Left hindlimb (tissue), 1 donor: ENCODE measurements around the gene ACVRL1.

ENCODE experiments used
- DNase-seq: peaks from one replicate; pipeline ENCODE4 v3.0.0-alpha.2; 2018

The ACVRL1 gene

GRCh38 chr12:51944608-51945233, 37.4 kb downstream of the ACVRL1 start:
- DNase-seq = no peak

- no peak for DNase-seq
These were observed 40.1 kb downstream of the ACVRL1 start for GRCh38 chr12:51947246-51947996.

DNA sequence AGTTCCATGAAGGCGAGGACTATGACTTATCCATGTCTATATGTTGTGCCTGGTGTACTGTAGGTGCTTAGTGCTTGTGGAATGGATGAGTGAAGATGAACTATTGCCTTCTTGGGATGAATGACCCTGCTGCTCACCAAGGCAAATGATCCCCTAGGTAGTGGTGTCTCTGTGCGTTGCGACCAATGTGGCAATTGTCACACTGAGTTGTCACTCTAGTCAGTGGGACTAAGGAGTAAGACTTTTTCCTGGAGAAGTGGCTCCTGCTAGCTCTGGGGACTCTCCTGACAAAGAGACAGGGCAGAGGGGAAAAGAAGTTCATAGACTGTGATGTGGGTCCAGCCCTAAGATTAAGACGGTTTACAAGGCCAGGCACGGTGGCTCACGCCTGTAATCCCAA, 40.8 kb downstream of the ACVRL1 start:
- DNase-seq = no peak

DNA sequence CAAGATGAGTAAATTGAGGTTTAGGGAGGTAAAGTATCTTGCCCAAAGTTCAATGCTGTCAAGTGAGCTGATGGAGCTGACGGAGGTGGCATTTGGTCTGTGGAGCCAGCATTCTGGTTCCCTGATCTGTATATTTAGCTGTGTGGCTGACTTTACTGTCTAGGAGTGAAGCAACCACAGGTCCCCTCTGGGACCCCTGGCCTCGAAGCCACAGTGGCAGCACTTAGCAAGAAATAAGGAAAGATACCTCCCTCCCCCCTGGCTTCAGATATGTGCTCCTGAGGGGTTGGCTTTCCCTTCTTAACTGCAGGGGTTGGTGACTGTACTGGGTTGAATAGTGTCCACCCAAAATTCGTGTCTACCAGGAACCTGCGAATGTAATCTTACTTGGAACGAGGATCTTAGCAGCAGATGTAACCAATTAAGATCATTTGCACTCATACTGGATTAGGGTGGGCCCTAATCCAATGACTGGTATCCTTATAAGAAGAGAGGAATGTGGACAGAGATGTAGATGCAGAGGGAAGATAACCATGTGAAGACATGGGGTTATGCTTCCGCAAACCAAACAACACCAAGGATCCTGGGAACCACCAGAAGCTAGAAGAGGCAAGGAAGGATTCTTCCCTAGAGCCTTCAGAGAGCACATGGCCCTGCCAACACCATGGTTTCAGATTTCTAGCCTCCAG, 42.2 kb downstream of the ACVRL1 start:
- no peak for DNase-seq

DNA sequence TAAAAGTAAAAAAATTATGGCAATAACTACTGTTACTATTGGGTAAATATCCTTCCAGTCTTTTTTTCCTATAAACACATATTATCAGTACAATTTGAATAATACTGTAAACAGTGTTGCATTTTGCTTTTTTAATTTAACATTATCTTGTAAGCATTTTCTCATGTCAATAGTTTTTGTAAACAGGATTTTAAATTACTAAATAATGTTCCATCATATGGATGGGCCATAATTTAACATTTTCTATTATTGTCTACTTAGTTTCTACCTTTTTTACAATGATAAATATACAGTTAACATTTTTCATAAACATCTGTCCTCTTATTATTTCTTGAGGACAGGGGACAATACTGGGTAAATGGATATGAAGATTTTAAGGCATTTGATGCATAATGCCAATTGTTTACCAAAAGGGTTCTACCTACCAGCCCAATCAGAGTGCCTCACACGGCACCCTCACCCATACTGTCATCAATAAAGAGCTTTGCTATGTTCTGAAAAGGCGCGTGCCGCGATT, 43.4 kb downstream of the ACVRL1 start:
- no peak for DNase-seq

DNA sequence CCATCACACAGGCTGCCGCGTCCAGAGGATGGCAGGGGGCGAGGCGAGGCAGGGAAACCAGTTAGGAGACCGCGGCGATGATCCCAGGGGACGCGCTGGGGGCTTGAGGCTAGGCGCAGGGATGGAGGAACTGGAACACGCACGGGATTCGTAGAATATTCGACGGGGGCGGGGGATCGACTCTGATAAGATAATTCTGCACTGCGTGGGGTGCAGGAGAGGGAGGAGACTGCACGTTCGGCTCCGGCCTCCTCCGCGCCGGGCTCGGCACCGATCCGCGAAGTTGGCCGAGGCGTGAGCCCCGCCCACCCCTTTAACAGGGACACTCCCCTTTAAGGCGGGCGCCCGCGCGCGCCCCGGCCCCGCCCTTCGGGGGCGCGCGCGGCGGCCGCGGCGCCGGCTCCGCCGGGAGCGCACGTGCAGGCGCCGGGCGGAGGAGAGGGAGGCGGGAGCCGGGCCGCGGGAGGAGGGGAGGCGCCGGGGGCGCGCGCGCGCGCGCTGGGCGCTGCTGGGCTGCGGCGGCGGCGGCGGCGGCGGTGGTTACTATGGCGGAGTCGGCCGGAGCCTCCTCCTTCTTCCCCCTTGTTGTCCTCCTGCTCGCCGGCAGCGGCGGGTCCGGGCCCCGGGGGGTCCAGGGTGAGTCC, 44.0 kb downstream of the ACVRL1 start, which contains the start of gene ACVR1B:
ACVR1B (plus strand) TSS at position 501 of the 644 bp plus-strand sequence; CDS start at position 546, 45 bp downstream.
- DNase-seq = peak; percentile 91

DNA sequence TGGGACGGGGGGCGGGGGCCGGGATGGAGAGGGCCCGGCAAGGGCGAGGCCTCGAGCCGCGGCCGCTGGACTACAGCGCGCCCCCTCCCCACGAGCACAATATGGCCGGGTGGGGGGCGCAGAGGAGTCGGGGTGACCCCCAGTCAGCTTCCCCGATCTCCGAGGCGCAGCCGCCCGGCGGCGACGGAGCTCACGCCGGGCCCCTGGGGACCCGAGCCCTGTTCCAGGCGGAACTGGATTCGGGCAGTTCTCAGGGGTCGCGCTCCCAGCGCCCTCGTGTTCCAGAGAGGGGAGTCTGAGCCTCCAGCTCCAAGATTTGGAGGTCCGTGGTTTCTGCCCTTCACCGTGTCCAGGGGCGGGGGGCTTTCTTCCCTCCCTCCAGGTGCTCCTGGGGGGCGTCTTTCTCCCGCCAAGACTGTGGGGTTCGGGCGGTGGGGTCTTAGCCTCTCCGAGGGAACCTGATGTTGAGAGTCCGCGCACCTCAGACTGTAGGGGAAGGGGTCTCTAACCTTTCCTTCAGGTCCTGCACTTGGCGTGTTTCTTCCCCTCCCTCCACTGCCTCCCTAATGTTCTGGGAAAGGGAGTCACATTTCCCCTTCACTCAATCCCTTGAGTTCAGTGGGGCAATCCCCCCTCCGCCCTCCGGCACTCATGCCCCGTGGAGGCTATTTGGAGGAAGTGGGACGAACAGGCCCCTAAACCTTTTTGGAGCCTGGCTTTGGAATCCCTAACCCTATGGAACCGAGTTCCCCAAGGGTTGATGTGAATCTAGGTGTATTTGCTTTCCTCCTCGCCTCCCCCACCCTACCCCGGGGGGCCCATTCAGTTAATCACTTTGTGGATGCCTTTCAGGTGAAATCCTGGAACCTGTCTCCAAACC, 44.8 kb downstream of the ACVRL1 start:
- no peak for DNase-seq

GRCh38 chr12:51953089-51953488, 45.8 kb downstream of the ACVRL1 start:
- DNase-seq = no peak

- DNase-seq = no peak
These were observed 46.6 kb downstream of the ACVRL1 start for GRCh38 chr12:51953864-51954263.

DNA sequence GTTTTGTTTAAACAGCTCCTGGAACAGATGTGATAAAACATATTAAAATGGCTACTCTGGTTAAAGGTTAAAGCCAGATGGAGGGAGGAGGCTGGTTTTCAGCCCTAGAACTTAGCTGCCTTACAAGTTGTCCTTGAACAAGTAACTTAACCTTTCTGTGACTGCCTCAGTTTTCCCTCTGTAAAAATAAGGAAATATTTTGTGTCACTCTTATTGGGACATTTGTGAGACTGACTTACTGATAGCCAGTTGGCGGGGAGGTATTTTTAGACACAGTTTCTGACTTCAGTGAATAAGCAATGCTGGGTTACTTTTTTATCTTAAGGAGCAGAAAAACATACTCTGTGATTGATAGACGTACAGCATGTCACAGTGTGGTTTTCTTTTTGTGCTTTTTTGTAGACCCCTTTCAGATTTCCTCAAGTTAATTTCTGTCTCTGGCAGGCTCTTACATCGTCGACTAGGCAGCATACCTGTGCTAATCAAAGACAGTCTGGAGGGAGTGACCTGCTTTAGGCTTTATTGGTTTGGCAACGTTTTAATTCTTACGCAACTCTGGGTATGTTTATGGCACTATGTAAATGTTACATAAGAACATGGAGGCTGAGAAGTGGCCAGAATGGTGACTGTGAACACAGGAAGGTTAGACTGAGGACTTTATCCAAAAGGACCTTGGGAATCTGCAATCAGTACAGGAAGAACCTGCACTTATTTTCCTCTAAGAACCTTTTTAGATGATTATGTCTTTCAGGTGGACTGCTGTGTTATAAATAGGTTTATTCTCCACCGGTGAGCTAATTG, 47.5 kb downstream of the ACVRL1 start:
- no peak for DNase-seq

GRCh38 chr12:51955702-51956101, 48.4 kb downstream of the ACVRL1 start:
- DNase-seq = no peak

DNA sequence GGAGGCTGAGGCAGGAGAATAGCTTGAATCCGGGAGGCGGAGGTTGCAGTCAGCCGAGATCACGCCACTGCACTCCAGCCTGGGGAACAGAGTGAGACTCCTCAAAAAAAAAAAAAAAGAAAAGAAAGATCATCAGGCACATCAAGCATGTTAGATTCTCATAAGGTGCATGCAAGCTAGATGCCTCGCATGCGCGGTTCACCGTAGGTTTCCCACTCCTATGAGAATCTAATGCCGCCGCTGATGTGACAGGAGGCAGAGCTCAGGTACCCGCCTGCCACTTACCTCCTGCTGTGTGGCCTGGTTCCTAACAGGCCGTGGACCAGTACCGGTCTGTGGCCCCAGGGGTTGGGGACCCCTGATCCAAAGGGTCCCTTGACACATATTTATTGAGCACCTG, 51.2 kb downstream of the ACVRL1 start:
- DNase-seq = no peak

DNA sequence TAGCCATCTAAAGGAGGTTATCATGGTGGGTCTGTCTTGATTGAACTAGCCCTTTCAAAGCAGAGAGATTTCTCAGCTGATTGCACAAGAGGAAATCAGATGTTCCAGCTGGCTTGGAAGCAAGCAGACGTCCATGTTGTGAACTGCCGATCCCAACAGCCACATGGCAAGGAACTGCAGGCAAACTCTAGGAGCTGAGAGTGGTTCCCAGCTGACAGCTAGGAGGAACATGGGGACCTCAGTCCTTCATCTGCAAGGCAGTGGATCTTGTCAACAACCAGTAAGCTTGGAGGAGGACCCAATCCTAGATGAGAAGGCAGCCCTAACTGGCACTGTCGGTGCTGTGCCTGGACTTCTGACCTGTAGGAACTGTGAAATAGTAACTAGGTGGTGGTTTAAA, 51.9 kb downstream of the ACVRL1 start:
- no peak for DNase-seq

DNA sequence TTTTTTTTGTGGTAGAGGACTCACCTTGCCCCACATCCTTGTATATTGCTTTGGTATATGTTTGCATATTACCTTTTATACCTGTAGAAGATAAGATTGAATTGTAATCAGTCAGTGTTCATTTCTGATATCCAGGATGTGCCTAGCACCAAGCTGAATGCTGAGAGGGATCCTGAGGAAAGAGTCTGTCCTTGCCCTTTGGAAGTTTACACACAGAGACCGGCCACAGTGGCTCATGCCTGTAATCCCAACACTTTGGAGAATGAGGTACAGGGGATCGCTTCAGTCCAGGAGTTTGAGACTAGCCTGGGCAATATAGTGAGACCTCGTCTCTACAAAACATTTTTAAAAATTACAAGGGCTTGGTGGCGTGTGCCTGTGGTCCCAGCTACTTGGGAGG, 52.6 kb downstream of the ACVRL1 start:
- no peak for DNase-seq

DNA sequence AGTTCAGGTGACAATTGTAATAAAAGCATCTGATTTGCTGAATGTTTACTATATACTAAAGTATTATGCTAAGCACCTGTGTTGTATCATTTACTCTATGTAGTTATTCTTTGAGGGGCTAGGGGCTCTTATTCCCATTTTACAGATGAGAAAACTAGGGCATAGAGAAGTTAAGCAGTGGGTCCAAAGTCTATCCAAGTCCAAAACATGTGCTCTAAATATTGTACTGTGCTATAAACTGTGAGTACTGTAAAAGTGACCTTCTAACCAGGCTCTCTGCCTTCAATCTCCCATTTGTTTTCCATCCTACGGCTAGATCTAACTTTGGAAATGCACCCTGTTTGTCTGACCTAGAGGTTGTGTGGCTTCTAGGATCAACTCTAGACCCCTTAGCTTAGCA, 53.2 kb downstream of the ACVRL1 start:
- no peak for DNase-seq

DNA sequence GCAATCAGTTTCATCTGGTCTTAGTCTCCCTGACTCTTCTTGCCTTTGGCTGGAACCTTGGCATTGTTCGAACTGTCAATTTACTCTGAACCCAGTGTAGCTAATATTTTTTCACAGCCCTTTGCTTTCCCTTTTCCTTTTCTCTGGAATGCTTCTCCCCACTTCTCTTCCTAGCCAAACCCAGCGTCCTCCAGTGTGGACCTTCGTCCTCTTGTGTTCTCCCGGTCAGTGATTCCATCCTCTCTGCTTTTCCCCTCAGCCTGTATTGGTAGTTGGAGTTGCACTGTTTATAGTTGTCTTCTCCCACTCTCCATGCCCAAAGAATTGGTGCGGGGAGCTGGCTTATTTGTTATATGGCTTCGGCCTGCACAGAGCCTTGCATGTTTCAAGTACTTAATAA, 53.6 kb downstream of the ACVRL1 start:
- no peak for DNase-seq

GRCh38 chr12:51961834-51962233, 54.5 kb downstream of the ACVRL1 start:
- no peak for DNase-seq

DNA sequence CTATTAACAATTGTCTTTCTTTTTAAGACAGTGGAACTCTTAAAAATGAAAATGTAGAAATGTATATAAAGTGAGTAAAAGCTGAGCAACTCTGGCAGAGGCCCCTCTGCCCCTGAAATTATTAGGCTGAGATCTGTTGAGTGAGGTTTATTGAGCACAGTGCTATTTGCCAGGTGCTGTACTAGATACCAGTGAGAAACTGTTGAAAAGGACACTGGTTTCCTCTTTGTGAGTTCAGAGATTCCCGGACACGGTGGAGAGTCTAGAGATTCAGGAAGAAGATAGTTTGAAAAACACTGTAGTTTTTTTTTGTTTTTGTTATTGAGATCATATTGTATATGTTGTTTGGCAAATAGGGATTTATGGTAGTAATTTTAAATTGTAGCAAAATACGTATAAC, 55.4 kb downstream of the ACVRL1 start:
- no peak for DNase-seq

GRCh38 chr12:51963477-51963876, 56.2 kb downstream of the ACVRL1 start:
- DNase-seq = no peak

DNA sequence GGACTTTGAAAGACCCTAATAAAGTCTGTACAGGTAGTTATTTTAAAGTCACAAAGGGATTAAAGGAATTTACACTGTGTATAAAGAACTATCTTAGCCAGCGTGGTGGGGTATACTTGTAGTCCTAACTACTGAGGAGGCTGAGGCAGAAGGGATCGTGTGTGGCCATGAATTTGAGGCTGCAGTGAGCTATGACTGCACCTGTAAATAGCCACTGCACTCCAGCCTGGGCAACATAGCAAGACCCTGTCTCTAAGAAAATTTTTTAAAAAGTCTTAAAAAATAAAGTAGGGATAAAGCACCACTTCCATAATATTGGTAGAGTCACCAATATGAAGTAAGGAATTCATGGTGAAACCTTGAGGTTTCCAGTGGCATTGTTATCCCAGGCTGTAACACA, 62.3 kb downstream of the ACVRL1 start:
- no peak for DNase-seq

DNA sequence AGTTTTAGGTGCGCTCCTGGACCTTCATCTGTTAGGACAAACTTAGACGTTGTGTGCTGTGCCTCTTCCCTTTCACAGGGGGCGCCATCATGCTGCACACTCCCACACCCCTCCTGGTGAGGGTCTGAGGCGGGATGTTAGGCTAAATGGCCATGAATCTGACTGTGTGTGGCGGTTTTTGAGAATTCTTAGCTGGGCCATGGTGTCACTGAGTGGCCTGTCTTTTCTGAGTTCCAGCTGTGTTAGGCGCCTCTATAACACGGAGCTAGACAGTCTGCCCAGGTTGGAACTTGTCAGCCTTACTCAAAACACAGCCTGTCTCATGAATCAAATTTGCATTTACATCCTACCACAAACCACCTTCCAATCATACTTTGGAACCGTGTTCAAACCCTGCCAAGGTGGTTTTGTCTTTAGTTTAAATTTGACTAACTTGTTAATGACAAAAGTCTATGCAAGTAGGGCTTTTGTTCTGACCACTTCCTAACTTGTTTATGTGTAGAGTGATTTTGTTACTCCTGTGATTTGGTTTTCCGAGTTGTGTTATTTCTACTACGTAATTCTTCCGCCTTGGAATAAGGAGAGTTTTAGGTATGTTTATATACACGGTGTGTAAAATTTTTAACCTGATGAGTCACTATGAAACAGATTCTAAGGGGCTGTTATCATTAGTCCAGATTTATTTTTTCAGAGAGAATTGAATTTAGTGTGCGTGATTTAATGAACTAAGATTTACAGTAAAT, 63.8 kb downstream of the ACVRL1 start:
- DNase-seq = no peak
